K562 (cell line): ENCODE data around the gene KDM2A.
"Not testable (repeated sequence)": the region's sequence is repeated elsewhere in the genome, so short reads cannot be mapped to it uniquely, and the experiment has no call there.

Experiments used
- ZFP36 ChIP-seq: fragments of 150-350 bp; IDR thresholded peaks from 2 replicates; pipeline ENCODE4 v1.6.1; 2018; ENCODE audit warnings: low read length, low read depth; ENCODE audit not compliant: partially characterized antibody
- ZNF263 ChIP-seq: sonication (generic); formaldehyde crosslinking; IDR thresholded peaks from 2 replicates; pipeline ENCODE4 v1.8.0; 2022; ENCODE audit warnings: mild to moderate bottlenecking, missing genetic modification reagents, borderline replicate concordance
- ZNF780A ChIP-seq: fragments of 250-450 bp; sonication (Bioruptor Pico); IDR thresholded peaks from 2 replicates; pipeline ENCODE4 v1.5.0; 2021; ENCODE audit warnings: mild to moderate bottlenecking
- TF ChIP-seq, protein P1 (sequence below), 2 experiments: fragments of 450-650 bp; formaldehyde crosslinking in 1 of 2; IDR thresholded peaks; 2 replicates each; pipeline versions ENCODE4 v1.4.0 to v1.6.1; 2014 to 2020; ENCODE audit warnings: mild to moderate bottlenecking in 2 of 2, borderline replicate concordance in 1 of 2, low read depth in 1 of 2

DNA sequence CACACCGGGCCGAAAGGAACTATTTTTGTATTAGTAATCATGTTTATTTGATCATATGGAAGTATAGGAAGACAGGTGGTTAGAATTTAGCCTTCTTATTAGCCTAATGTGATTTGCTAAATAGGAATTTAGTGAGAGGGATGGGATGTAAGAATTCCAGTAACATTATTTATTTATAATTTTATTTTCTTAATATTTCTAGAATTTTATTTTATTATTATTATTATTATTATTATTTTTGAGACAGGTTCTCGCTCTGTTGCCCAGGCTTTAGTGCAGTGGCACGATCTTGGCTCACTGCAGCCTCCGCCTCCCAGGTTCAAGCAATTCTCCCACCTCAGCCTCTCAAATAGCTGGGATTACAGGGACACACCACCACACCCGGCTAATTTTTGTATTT lies 90.2 kb downstream of the KDM2A start:
- TF ChIP-seq ZNF263 (CRISPR knock-in tag); ZFP36; ZNF780A: not testable (repeated sequence)
- TF ChIP-seq, protein P1, sequence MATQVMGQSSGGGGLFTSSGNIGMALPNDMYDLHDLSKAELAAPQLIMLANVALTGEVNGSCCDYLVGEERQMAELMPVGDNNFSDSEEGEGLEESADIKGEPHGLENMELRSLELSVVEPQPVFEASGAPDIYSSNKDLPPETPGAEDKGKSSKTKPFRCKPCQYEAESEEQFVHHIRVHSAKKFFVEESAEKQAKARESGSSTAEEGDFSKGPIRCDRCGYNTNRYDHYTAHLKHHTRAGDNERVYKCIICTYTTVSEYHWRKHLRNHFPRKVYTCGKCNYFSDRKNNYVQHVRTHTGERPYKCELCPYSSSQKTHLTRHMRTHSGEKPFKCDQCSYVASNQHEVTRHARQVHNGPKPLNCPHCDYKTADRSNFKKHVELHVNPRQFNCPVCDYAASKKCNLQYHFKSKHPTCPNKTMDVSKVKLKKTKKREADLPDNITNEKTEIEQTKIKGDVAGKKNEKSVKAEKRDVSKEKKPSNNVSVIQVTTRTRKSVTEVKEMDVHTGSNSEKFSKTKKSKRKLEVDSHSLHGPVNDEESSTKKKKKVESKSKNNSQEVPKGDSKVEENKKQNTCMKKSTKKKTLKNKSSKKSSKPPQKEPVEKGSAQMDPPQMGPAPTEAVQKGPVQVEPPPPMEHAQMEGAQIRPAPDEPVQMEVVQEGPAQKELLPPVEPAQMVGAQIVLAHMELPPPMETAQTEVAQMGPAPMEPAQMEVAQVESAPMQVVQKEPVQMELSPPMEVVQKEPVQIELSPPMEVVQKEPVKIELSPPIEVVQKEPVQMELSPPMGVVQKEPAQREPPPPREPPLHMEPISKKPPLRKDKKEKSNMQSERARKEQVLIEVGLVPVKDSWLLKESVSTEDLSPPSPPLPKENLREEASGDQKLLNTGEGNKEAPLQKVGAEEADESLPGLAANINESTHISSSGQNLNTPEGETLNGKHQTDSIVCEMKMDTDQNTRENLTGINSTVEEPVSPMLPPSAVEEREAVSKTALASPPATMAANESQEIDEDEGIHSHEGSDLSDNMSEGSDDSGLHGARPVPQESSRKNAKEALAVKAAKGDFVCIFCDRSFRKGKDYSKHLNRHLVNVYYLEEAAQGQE (IDR thresholded peaks at IDR 0.05; ENCODE audit: borderline replicate concordance): not testable (repeated sequence)
- TF ChIP-seq, protein P1 (CRISPR knock-in tag; IDR thresholded peaks at IDR 0.05; ENCODE audit: low read depth): not testable (repeated sequence)
